HepG2 (cell line): Measurements from ENCODE around the gene CD7. TPM values are rescaled to one million over a fixed set of nuclear protein-coding genes. Genes with fewer than 3 reads are reported as not detected.
A peak's percentile ranks its signal among the peaks of the same experiment; 100 is the strongest.

Experiments used
- ATAC-seq: fragments of 200-7000 bp; cut with Tn5 transposase; 3 replicates; pipeline ENCODE4 v1.9.1; 2020; ENCODE audit warnings: mild to moderate bottlenecking, moderate library complexity
- BruUV-seq: library from RNA; stranded (reverse); fragments of 400-500 nt; replicated peaks from 2 replicates; lab custom pipeline; 2021; lab: Mats Ljungman, UMichigan
- CTCF ChIA-PET: fragments of 300-600 bp; formaldehyde crosslinking; extraction: SDS; loops from one replicate; lab custom pipeline; 2021; ENCODE audit warnings: low total read pairs, inconsistent platforms, low intra/inter-chr PET ratio; lab: Yijun Ruan, JAX
- POLR2A ChIA-PET: fragments of 350-600 bp; sonication (Branson Sonifier 250); formaldehyde crosslinking; loops from one replicate; lab custom pipeline; 2020; ENCODE audit warnings: antibody characterized with exemption, inconsistent platforms; lab: Yijun Ruan, JAX
- DNase-seq: peaks from one replicate; pipeline ENCODE4 v3.0.0-alpha.2; 2015; ENCODE audit warnings: low spot score
- FAIRE-seq: peaks from 3 replicates; lab custom pipeline; 2011; peaks lifted over from hg19 to GRCh38; lab: Jason Lieb, UNC
- H2AFZ ChIP-seq: one replicate; pipeline ENCODE4 v1.6.1; 2011; ENCODE audit warnings: low read length, inconsistent platforms
- H3K27ac ChIP-seq: fragments of 300-600 bp; 3 replicates; pipeline ENCODE4 v1.8.0; 2011; ENCODE audit warnings: mixed run types, mild to moderate bottlenecking, mixed read lengths, low read length, inconsistent platforms; ENCODE audit not compliant: insufficient read depth; ENCODE audit errors: extremely low read length
- H3K27me3 ChIP-seq, 2 experiments: fragments of 200-600 bp in 1 of 2; 2 replicates in 1 of 2; 3 replicates in 1 of 2; pipeline versions ENCODE4 v1.6.0 to v1.8.0; 2011; ENCODE audit warnings: low read length in 2 of 2, mild to moderate bottlenecking in 2 of 2, moderate library complexity in 2 of 2, inconsistent platforms in 1 of 2; ENCODE audit not compliant: insufficient read depth in 2 of 2, control insufficient read depth in 1 of 2
- H3K36me3 ChIP-seq, 2 experiments: fragments of 200-600 bp in 1 of 2; replicated peaks in 1 of 2; 2 replicates in 1 of 2; 3 replicates in 1 of 2; pipeline versions ENCODE4 v1.5.1 to v1.8.0; 2011; ENCODE audit warnings: low read length in 2 of 2, inconsistent platforms in 1 of 2; ENCODE audit not compliant: insufficient read depth in 2 of 2, control insufficient read depth in 1 of 2
- H3K4me1 ChIP-seq: 2 replicates; pipeline ENCODE4 v1.5.1; 2012; ENCODE audit warnings: low read length, inconsistent platforms; ENCODE audit not compliant: insufficient read depth
- H3K4me2 ChIP-seq: 2 replicates; pipeline ENCODE4 v1.6.0; 2011; ENCODE audit warnings: low read depth, low read length, inconsistent platforms
- H3K4me3 ChIP-seq, 3 experiments: fragments of 200-600 bp in 1 of 3; sonication (generic), shearing (Covaris generic) in 1 of 3; replicated peaks in 1 of 3; 2 replicates each; pipeline ENCODE4 v1.5.1; 2011 to 2016; ENCODE audit warnings: low read length in 3 of 3, inconsistent platforms in 2 of 3, low read depth in 2 of 3, mild to moderate bottlenecking in 2 of 3, control low read depth in 1 of 3, mixed read lengths in 1 of 3; ENCODE audit not compliant: insufficient read depth in 1 of 3
- H3K79me2 ChIP-seq: one replicate; pipeline ENCODE4 v1.6.1; 2011; ENCODE audit warnings: low read length, inconsistent platforms; ENCODE audit not compliant: insufficient read depth
- H3K9ac ChIP-seq: 2 replicates; pipeline ENCODE4 v1.6.0; 2011; ENCODE audit warnings: mild to moderate bottlenecking, low read depth, low read length, inconsistent platforms; ENCODE audit not compliant: insufficient read depth
- H3K9me3 ChIP-seq: 2 replicates; pipeline ENCODE4 v1.5.1; 2012; ENCODE audit warnings: mild to moderate bottlenecking, low read length
- H4K20me1 ChIP-seq: 2 replicates; pipeline ENCODE4 v1.6.0; 2011; ENCODE audit warnings: inconsistent platforms, mild to moderate bottlenecking, low read length, moderate library complexity; ENCODE audit not compliant: insufficient read depth
- CREM ChIP-seq, 2 experiments: sonication (generic) in 1 of 2; formaldehyde crosslinking in 1 of 2; IDR thresholded peaks; 2 replicates each; pipeline versions ENCODE4 v1.4.0 to v1.6.1; 2016 to 2020; ENCODE audit warnings: antibody characterized with exemption in 1 of 2, mild to moderate bottlenecking in 1 of 2, missing genetic modification reagents in 1 of 2
- DZIP1 ChIP-seq: sonication (generic); formaldehyde crosslinking; IDR thresholded peaks from 2 replicates; pipeline ENCODE4 v1.5.0; 2020; ENCODE audit warnings: mild to moderate bottlenecking, missing genetic modification reagents
- KDM6A ChIP-seq: IDR thresholded peaks from 2 replicates; pipeline ENCODE4 v1.6.1; 2016; ENCODE audit warnings: low read depth
- RFX1 ChIP-seq: fragments of 450-650 bp; IDR thresholded peaks from 2 replicates; pipeline ENCODE4 v1.6.1; 2017
- ZNF235 ChIP-seq: sonication (generic); formaldehyde crosslinking; IDR thresholded peaks from 2 replicates; pipeline ENCODE4 v1.8.1; 2023; ENCODE audit warnings: mild to moderate bottlenecking, missing genetic modification reagents, borderline replicate concordance
- ZNF317 ChIP-seq: sonication (generic); formaldehyde crosslinking; IDR thresholded peaks from 2 replicates; pipeline ENCODE4 v1.5.0; 2020; ENCODE audit warnings: mild to moderate bottlenecking, missing genetic modification reagents
- ZNF687 ChIP-seq: sonication (generic); formaldehyde crosslinking; IDR thresholded peaks from 2 replicates; pipeline ENCODE4 v1.5.1; 2020; ENCODE audit warnings: mild to moderate bottlenecking, missing genetic modification reagents, moderate library complexity
- ZNF788 ChIP-seq: sonication (generic); formaldehyde crosslinking; IDR thresholded peaks from 2 replicates; pipeline ENCODE4 v1.5.0; 2020; ENCODE audit warnings: mild to moderate bottlenecking, missing genetic modification reagents, borderline replicate concordance
- ZSCAN29 ChIP-seq: sonication (generic); formaldehyde crosslinking; conservative IDR thresholded peaks from 2 replicates; pipeline ENCODE4 v1.4.0; 2020; ENCODE audit warnings: mild to moderate bottlenecking, missing genetic modification reagents
- WGBS: methylation state at CpG from one replicate; pipeline ENCODE4 v1.1.6; 2017; ENCODE audit warnings: low lambda C conversion rate; 5-methylcytosine and 5-hydroxymethylcytosine counted together
- in situ Hi-C: cut with HindIII; loops from 2 replicates; pipeline ENCODE4 v1.10.0; 2017; ENCODE audit warnings: low pct_unique_long_range_greater_than_20kb; ENCODE audit not compliant: extremely low pct_ligation_motif_present
- intact Hi-C: fragments of 100-400 bp; cut with micrococcal nuclease; formaldehyde crosslinking; loops from one replicate; pipeline ENCODE4 v1.10.0; 2022; ENCODE audit not compliant: unreplicated experiment
- polyA plus RNA-seq, 8 experiments: library from polyadenylated mRNA; depleted of rRNA in 3 of 8; stranded (reverse) in 7 of 8; unstranded in 1 of 8; fragments of >200 nt; fragmentation: Illumina TruSeq in 4 of 8; extraction: Trizol in 4 of 8; gene quantifications; 2 replicates each; pipeline versions ENCODE4 v1.2.1 to v1.2.3, GENCODE V29; 2011 to 2016; ENCODE audit warnings: low read depth in 4 of 8, missing spikeins in 1 of 8, mixed read lengths in 1 of 8; ENCODE audit not compliant: insufficient read depth in 1 of 8
- total RNA-seq, 5 experiments: library from RNA; depleted of rRNA; stranded (reverse); fragments of >200 nt; fragmentation: Illumina TruSeq; extraction: Trizol; gene quantifications; 2 replicates each; pipeline ENCODE4 v1.2.3, GENCODE V29; 2016; ENCODE audit warnings: low read depth in 1 of 5

CD7 gene
- total and polyA plus RNA-seq, 2 of the 13 experiments (the other 11 are each of a cell fraction or from before 2014, with no cell fraction given): 67.6 to 76.4 TPM

DNA sequence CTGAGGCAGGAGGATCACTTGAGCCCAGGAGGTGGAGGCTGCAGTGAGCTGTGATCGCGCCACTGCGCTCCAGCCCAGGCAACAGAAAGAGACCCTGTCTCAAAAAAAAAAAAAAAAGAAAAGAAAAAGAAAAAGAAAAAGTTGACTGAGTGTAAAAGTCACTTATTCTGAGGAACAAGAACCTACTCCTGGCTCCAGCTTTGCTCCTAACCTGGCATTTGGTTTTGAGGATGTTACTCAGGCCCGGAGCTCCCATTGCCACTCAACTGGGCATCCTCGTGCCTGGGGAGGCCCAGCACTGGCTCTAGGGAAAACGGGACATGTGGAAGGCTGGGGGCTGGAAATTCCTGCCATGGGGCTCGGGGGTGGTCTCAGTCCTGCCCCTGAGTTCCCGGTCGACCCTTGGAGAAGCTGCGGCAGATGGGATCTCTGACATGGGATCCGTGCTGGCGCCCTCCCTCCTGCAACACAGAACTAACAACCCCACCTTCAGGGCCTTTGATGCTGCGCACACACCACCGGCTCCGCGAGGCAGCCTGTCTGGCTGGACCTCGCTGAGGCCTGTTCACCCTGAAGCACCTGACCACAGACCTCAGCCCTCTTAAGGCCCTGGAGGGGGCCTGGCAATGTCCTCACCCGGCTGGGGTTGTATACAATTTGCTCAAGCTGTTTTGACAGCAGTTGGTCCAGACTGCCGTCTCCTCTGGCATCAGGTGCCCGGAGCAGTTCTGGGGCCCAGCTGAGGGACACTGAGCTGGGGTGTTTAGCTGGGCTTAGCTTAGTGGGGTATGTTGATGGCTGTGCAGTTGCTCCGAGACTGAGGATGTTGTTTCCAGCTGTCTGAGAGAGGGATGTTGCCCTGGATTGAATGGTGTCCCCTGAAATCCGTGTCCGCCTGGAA is 12.3 kb downstream of the CD7 start (continued):
- TF ChIP-seq ZNF687 (CRISPR knock-in tag): peak; percentile 95
- no peak for TF ChIP-seq ZSCAN29 (CRISPR knock-in tag)
- no peak for TF ChIP-seq RFX1
- no peak for TF ChIP-seq CREM (IDR thresholded peaks at IDR 0.05)
- TF ChIP-seq CREM (CRISPR knock-in tag; IDR thresholded peaks at IDR 0.05): no peak

DNA sequence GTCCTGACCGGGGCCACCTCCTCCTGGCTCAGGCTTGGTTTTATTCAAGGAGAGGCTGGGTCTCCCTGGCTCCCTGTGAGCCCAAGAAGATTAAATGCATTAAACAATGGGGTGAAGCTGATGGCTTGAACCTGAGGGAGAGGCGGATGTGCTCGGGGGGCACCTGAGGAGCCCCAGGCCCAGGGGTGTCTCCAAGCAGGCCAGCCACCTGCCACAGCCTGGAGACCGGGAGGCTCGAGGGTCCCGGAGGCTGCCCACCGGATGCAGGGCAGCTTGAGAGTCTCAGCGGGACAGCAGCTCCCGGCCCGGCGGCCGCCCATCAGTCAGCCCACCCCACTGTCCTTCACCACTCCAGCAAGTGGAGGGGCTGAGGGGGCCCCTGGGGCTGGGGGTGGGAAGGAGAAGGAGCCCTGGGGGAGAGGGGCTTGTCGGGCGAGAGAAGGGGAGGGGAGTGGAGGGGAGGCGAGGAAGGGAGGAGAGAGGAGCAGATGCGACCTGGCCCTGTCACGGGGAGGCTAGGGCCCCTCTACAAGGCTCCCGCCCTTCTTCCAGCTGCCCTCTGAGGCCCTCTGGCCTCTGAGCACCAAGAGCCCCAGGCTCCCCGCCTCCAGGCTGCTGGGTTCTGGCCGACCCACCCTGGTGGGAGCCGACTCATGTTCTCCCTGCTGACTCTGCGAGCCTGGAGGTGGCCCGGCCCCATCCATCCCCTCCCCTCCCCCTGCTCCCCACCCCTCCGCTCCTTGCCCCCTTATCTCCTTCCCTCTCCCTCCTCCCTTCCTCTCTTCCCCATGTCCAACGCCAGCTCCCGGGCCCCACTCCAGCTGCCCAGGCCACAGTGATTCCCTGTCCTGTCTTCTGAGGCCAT is 13.2 kb downstream of the CD7 start:
- no peak for DNase-seq
- in situ Hi-C loops: no loop called here
- Histone ChIP-seq H3K36me3 (no peaks in the 10 kb centered on the region), H3K4me1 (peaks cover 73% of the 10 kb centered on the region), H3K4me2 (peak overlapping the region; percentile 75), H3K9ac (no peak overlapping the region), H3K27ac (no peak overlapping the region), H3K4me3 (peak overlapping the region in 1 of 3 experiments; percentile 59; a peak in 1 of 6 replicates), H2AFZ (no peak overlapping the region), H3K79me2 (no peaks in the 10 kb centered on the region), H4K20me1 (no peaks in the 10 kb centered on the region), H3K27me3 (no peaks in the 10 kb centered on the region), H3K9me3 (no peaks in the 10 kb centered on the region)
- CTCF ChIA-PET: no interaction called here
- WGBS: 51% methylated on average over 26 of the region's 26 CpGs
- BruUV-seq: no TSS peak
- ATAC-seq: peak; percentile 42
- POLR2A ChIA-PET: interaction anchor here (0.6 to 12.8 kb wide), 22 partner anchors 9 to 75 kb away, joined by 3 to 270 read pairs (median 7); partner anchors contain the start of genes CD7, CSNK1D, SECTM1 and SLC16A3
- FAIRE-seq: no peak
- intact Hi-C loops: loop anchor here (5.0 kb wide), 1 partner anchor 33 kb away; no protein-coding TSS in a partner anchor
- TF ChIP-seq KDM6A (CRISPR knock-in tag): no peak
- 0 out of 2 replicates have a peak, but pooled peaks have one; percentile 16 for TF ChIP-seq ZNF788 (CRISPR knock-in tag)
- 0 out of 2 replicates have a peak, but pooled peaks have one; percentile 5 for TF ChIP-seq DZIP1
- TF ChIP-seq ZNF235 (CRISPR knock-in tag): 0 out of 2 replicates have a peak, but pooled peaks have one; percentile 44
- TF ChIP-seq ZNF317 (CRISPR knock-in tag): 0 out of 2 replicates have a peak, but pooled peaks have one; percentile 55
